IPS-20b (cell line): Measurements from ENCODE around the gene SULT1E1.

ENCODE experiments used
- H3K27ac ChIP-seq: one replicate; pipeline ENCODE4 v1.5.1; 2013; ENCODE audit warnings: low read length
- H3K27me3 ChIP-seq: 2 replicates; pipeline ENCODE4 v1.6.1; 2013; ENCODE audit warnings: mild to moderate bottlenecking, low read length, inconsistent platforms; ENCODE audit not compliant: insufficient read depth
- H3K36me3 ChIP-seq: 2 replicates; pipeline ENCODE4 v1.6.1; 2013; ENCODE audit warnings: low read depth, mild to moderate bottlenecking, inconsistent platforms, low read length, moderate library complexity; ENCODE audit not compliant: insufficient read depth
- H3K4me1 ChIP-seq: 2 replicates; pipeline ENCODE4 v1.6.1; 2013; ENCODE audit warnings: mild to moderate bottlenecking, control low read depth, inconsistent platforms, low read length, moderate library complexity; ENCODE audit not compliant: insufficient read depth
- H3K4me3 ChIP-seq: 2 replicates; pipeline ENCODE4 v1.5.1; 2013; ENCODE audit warnings: mild to moderate bottlenecking, low read length, inconsistent platforms
- H3K9ac ChIP-seq: 2 replicates; pipeline ENCODE4 v1.6.1; 2013; ENCODE audit warnings: low read depth, mild to moderate bottlenecking, inconsistent platforms, low read length, moderate library complexity
- H3K9me3 ChIP-seq: 2 replicates; pipeline ENCODE4 v1.6.1; 2013; ENCODE audit warnings: mild to moderate bottlenecking, low read depth, low read length, inconsistent platforms; ENCODE audit not compliant: insufficient read depth

SULT1E1 gene

GRCh38 chr4:69860052-69860451, at the start of gene SULT1E1:
Gene SULT1E1 (minus strand): TSS chr4:69860145. CDS start chr4:69857644, 2,501 bp downstream.
- Histone ChIP-seq H3K4me3 (no peak within 1 kb of the TSS), H3K27me3 (no peaks in the 10 kb centered on the region), H3K9me3 (no peaks in the 10 kb centered on the region), H3K27ac (no peak within 1 kb of the TSS), H3K36me3 (no peaks in the 10 kb centered on the region), H3K4me1 (no peaks in the 10 kb centered on the region), H3K9ac (no peak within 1 kb of the TSS)

GRCh38 chr4:69909195-69909594, 49.2 kb upstream of the SULT1E1 start:
- Histone ChIP-seq H3K4me1 (no peaks in the 10 kb centered on the region), H3K4me3 (no peak overlapping the region), H3K9me3 (no peaks in the 10 kb centered on the region), H3K27ac (no peak overlapping the region), H3K36me3 (no peaks in the 10 kb centered on the region), H3K9ac (no peak overlapping the region), H3K27me3 (no peaks in the 10 kb centered on the region)

- Histone ChIP-seq H3K4me3 (no peak overlapping the region), H3K4me1 (no peaks in the 10 kb centered on the region), H3K9ac (no peak overlapping the region), H3K27ac (no peak overlapping the region), H3K27me3 (no peaks in the 10 kb centered on the region), H3K9me3 (no peaks in the 10 kb centered on the region), H3K36me3 (no peaks in the 10 kb centered on the region)
Measured at GRCh38 chr4:69907151-69907550, 47.2 kb upstream of the SULT1E1 start.

GRCh38 chr4:69896530-69897116, 36.7 kb upstream of the SULT1E1 start:
- H3K9me3 ChIP-seq = no peaks in the 10 kb centered on the region
- H3K27ac ChIP-seq = no peak overlapping the region
- no peaks in the 10 kb centered on the region for H3K36me3 ChIP-seq
- no peaks in the 10 kb centered on the region for H3K4me1 ChIP-seq
- H3K27me3 ChIP-seq = no peaks in the 10 kb centered on the region
- no peak overlapping the region for H3K4me3 ChIP-seq
- no peak overlapping the region for H3K9ac ChIP-seq

GRCh38 chr4:69894721-69895120, 34.8 kb upstream of the SULT1E1 start:
- H3K27me3 ChIP-seq = no peaks in the 10 kb centered on the region

GRCh38 chr4:69894186-69894585, 34.2 kb upstream of the SULT1E1 start:
- H3K36me3 ChIP-seq = no peaks in the 10 kb centered on the region
- no peak overlapping the region for H3K4me3 ChIP-seq
- no peak overlapping the region for H3K9ac ChIP-seq
- H3K27me3 ChIP-seq = no peaks in the 10 kb centered on the region
- no peaks in the 10 kb centered on the region for H3K4me1 ChIP-seq
- no peak overlapping the region for H3K27ac ChIP-seq
- H3K9me3 ChIP-seq = no peaks in the 10 kb centered on the region

More at GRCh38 chr4:69894721-69895120, 34.8 kb upstream of the SULT1E1 start:
- no peak overlapping the region for H3K9ac ChIP-seq
- no peak overlapping the region for H3K27ac ChIP-seq
- no peaks in the 10 kb centered on the region for H3K9me3 ChIP-seq
- no peak overlapping the region for H3K4me3 ChIP-seq
- no peaks in the 10 kb centered on the region for H3K36me3 ChIP-seq
- no peaks in the 10 kb centered on the region for H3K4me1 ChIP-seq

GRCh38 chr4:69888336-69888735, 28.4 kb upstream of the SULT1E1 start:
- peaks cover 11% of the 10 kb centered on the region for H3K9me3 ChIP-seq
- H3K4me1 ChIP-seq = no peaks in the 10 kb centered on the region
- H3K9ac ChIP-seq = no peak overlapping the region
- no peak overlapping the region for H3K27ac ChIP-seq
- no peak overlapping the region for H3K4me3 ChIP-seq
- no peaks in the 10 kb centered on the region for H3K27me3 ChIP-seq
- H3K36me3 ChIP-seq = no peaks in the 10 kb centered on the region

GRCh38 chr4:69882150-69882549, 22.2 kb upstream of the SULT1E1 start:
- H3K4me3 ChIP-seq = no peak overlapping the region
- H3K9me3 ChIP-seq = peaks cover 15% of the 10 kb centered on the region
- no peaks in the 10 kb centered on the region for H3K36me3 ChIP-seq
- no peak overlapping the region for H3K27ac ChIP-seq
- no peak overlapping the region for H3K9ac ChIP-seq
- H3K4me1 ChIP-seq = no peaks in the 10 kb centered on the region
- H3K27me3 ChIP-seq = no peaks in the 10 kb centered on the region

GRCh38 chr4:69881173-69881773, 21.3 kb upstream of the SULT1E1 start:
- Histone ChIP-seq H3K27ac (no peak overlapping the region), H3K9me3 (peaks cover 15% of the 10 kb centered on the region), H3K36me3 (no peaks in the 10 kb centered on the region), H3K27me3 (no peaks in the 10 kb centered on the region), H3K9ac (no peak overlapping the region), H3K4me1 (no peaks in the 10 kb centered on the region), H3K4me3 (no peak overlapping the region)

GRCh38 chr4:69878250-69878649, 18.3 kb upstream of the SULT1E1 start:
- Histone ChIP-seq H3K27me3 (no peaks in the 10 kb centered on the region), H3K27ac (no peak overlapping the region), H3K36me3 (no peaks in the 10 kb centered on the region), H3K4me3 (no peak overlapping the region), H3K9me3 (peaks cover 2% of the 10 kb centered on the region; the same call in 1 of the 2 replicates), H3K4me1 (no peaks in the 10 kb centered on the region), H3K9ac (no peak overlapping the region)

GRCh38 chr4:69877453-69877852, 17.5 kb upstream of the SULT1E1 start:
- Histone ChIP-seq H3K4me1 (no peaks in the 10 kb centered on the region), H3K4me3 (no peak overlapping the region), H3K9me3 (no peaks in the 10 kb centered on the region), H3K9ac (no peak overlapping the region), H3K27ac (no peak overlapping the region), H3K27me3 (no peaks in the 10 kb centered on the region), H3K36me3 (no peaks in the 10 kb centered on the region)

GRCh38 chr4:69876071-69876470, 16.1 kb upstream of the SULT1E1 start:
- Histone ChIP-seq H3K27ac (no peak overlapping the region), H3K9me3 (peaks cover 7% of the 10 kb centered on the region; the same call in 1 of the 2 replicates), H3K36me3 (no peaks in the 10 kb centered on the region), H3K4me1 (no peaks in the 10 kb centered on the region), H3K27me3 (no peaks in the 10 kb centered on the region), H3K9ac (no peak overlapping the region), H3K4me3 (no peak overlapping the region)
